ENCODE results near the gene PLXDC2. TPM values are rescaled to one million over a fixed set of nuclear protein-coding genes. Genes with fewer than 3 reads are reported as not detected.

The PLXDC2 gene
- total RNA-seq, 1 experiment from 2014 or later = 38.7 TPM

DNA sequence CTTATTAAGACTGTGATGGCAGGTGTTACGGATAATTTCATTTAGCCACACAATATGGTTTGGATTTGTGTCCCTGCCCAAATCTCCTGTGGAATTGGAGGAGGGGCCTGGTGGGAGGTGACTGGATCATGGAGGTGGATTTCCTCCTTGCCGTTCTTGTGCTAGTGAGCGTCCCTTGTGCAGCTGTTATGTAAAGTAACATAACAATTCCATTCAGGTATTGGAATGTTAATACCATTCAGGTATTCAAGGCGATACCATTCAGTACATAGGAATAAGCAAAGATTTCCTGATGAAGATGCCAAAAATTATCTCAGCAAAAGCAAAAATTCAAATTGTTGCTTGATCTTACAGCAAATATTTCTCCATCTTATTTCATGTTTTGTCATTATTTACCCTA, 32.5 kb upstream of the PLXDC2 start:
- WGBS (ENCODE audit: extremely low coverage, insufficient read length, low lambda C conversion rate) = no CpG with 5 or more reads among the region's 4 CpGs
- H3K27ac ChIP-seq (ENCODE audit: insufficient read length, low read depth, low read length) = no peak overlapping the region
- H3K27ac Mint-ChIP-seq = peak overlapping the region in 1 of 3 experiments; percentile 79; a peak in 1 of 7 replicates

More for the DNA sequence above, 32.5 kb upstream of the PLXDC2 start:
- H3K27me3 ChIP-seq (ENCODE audit: insufficient read depth, low read length) = no peaks in the 10 kb centered on the region
- H3T11ph ChIP-seq (ENCODE audit: low read length) = no peak overlapping the region
- no peak overlapping the region for H3K4ac ChIP-seq (ENCODE audit: low read depth, low read length)
- H4K20me1 ChIP-seq (ENCODE audit: control insufficient read depth, insufficient read depth, insufficient read length) = no peaks in the 10 kb centered on the region
- H3K27me3 Mint-ChIP-seq (ENCODE audit: low read depth) = no peaks in the 10 kb centered on the region
- H3K9ac ChIP-seq (ENCODE audit: extremely low read depth, insufficient read length, low read length) = no peak overlapping the region
- no peak for DNase-seq
- no peak overlapping the region for H2BK120ac ChIP-seq (ENCODE audit: low read depth, low read length, poor library complexity, severe bottlenecking)
- no peak overlapping the region for H3K18ac ChIP-seq (ENCODE audit: insufficient read length, low read depth, low read length)
- H2BK5ac ChIP-seq (ENCODE audit: insufficient read length, low read length) = no peak overlapping the region
- H4K91ac ChIP-seq (ENCODE audit: insufficient read length, low read depth, low read length) = no peak overlapping the region
- no peak overlapping the region for H3K4me3 Mint-ChIP-seq
- H2BK15ac ChIP-seq (ENCODE audit: low read depth, low read length) = no peak overlapping the region
- H3K9me3 ChIP-seq (ENCODE audit: control insufficient read depth, low read depth, low read length) = peaks cover 4% of the 10 kb centered on the region
- H3K56ac ChIP-seq (ENCODE audit: insufficient read length, low read depth, low read length) = no peak overlapping the region
- H3K79me1 ChIP-seq (ENCODE audit: insufficient read depth, low read depth, low read length, poor library complexity, severe bottlenecking) = no peaks in the 10 kb centered on the region
- H2BK20ac ChIP-seq (ENCODE audit: low read depth, low read length, poor library complexity, severe bottlenecking) = no peak overlapping the region
- H3K23me2 ChIP-seq (ENCODE audit: insufficient read length, low read depth, low read length, poor library complexity, severe bottlenecking) = no peaks in the 10 kb centered on the region
- H2AFZ ChIP-seq (ENCODE audit: low read length) = no peak overlapping the region
- H2AK5ac ChIP-seq (ENCODE audit: insufficient read length, low read length) = no peak overlapping the region
- no peak overlapping the region for H4K5ac ChIP-seq (ENCODE audit: insufficient read length, low read depth, low read length)
- no peak overlapping the region for H3K23ac ChIP-seq (ENCODE audit: insufficient read length, low read depth, low read length)
- H4K8ac ChIP-seq (replicated peaks; ENCODE audit: insufficient read length, low read depth, low read length) = no peak overlapping the region
- H3K79me2 ChIP-seq (ENCODE audit: insufficient read depth, low read length) = no peaks in the 10 kb centered on the region
- TF ChIP-seq, protein P1, sequence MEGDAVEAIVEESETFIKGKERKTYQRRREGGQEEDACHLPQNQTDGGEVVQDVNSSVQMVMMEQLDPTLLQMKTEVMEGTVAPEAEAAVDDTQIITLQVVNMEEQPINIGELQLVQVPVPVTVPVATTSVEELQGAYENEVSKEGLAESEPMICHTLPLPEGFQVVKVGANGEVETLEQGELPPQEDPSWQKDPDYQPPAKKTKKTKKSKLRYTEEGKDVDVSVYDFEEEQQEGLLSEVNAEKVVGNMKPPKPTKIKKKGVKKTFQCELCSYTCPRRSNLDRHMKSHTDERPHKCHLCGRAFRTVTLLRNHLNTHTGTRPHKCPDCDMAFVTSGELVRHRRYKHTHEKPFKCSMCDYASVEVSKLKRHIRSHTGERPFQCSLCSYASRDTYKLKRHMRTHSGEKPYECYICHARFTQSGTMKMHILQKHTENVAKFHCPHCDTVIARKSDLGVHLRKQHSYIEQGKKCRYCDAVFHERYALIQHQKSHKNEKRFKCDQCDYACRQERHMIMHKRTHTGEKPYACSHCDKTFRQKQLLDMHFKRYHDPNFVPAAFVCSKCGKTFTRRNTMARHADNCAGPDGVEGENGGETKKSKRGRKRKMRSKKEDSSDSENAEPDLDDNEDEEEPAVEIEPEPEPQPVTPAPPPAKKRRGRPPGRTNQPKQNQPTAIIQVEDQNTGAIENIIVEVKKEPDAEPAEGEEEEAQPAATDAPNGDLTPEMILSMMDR (conservative IDR thresholded peaks at IDR 0.05) = no peak
- no peak overlapping the region for H2BK12ac ChIP-seq (ENCODE audit: insufficient read length, low read depth, low read length)
- H3K36me3 Mint-ChIP-seq (ENCODE audit: insufficient read depth in 1 of 3, low read depth in 3 of 3) = peaks cover 2 to 7% (median 2%) of the 10 kb centered on the region in 3 experiments; a peak in 3 of 7 replicates
- H3K14ac ChIP-seq (ENCODE audit: insufficient read depth, low read length) = no peak overlapping the region
- peaks cover 31 to 37% of the 10 kb centered on the region in 2 experiments for H3K4me1 Mint-ChIP-seq
- no peaks in the 10 kb centered on the region; a peak in 1 of 5 replicates for H3K9me3 Mint-ChIP-seq
- H3K4me2 ChIP-seq (ENCODE audit: insufficient read depth, insufficient read length, low read length) = no peak overlapping the region
- no peaks in the 10 kb centered on the region for H3K4me1 ChIP-seq (ENCODE audit: insufficient read depth, low read length)

All from H9 (cell line).